ENCODE data around the gene MRPL41.
"Not testable (repeated sequence)": the region's sequence is repeated elsewhere in the genome, so short reads cannot be mapped to it uniquely, and the experiment has no call there.

Gene MRPL41

DNA sequence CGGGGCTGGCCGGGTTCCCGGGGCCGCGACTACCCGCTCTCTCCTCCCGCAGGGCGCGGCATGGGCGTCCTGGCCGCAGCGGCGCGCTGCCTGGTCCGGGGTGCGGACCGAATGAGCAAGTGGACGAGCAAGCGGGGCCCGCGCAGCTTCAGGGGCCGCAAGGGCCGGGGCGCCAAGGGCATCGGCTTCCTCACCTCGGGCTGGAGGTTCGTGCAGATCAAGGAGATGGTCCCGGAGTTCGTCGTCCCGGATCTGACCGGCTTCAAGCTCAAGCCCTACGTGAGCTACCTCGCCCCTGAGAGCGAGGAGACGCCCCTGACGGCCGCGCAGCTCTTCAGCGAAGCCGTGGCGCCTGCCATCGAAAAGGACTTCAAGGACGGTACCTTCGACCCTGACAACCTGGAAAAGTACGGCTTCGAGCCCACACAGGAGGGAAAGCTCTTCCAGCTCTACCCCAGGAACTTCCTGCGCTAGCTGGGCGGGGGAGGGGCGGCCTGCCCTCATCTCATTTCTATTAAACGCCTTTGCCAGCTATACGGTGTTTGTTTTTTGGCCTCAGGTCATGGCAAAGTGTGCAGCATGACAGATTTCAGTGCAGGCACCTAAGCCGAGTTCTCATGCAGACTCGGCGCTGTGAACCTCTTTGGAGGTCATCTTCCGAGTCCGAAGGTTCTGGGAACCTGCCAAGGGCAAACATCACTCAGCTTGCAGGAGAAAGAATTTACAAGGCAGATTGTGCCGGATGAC lies 516 bp downstream of the MRPL41 start:
- no peak for DNase-seq (ENCODE audit: low read depth in 2 of 2)

- not testable (repeated sequence) for DNase-seq (ENCODE audit: low read depth in 2 of 2)
Observed at GRCh38 chr9:137553654-137554053, 2.0 kb downstream of the MRPL41 start.

DNA sequence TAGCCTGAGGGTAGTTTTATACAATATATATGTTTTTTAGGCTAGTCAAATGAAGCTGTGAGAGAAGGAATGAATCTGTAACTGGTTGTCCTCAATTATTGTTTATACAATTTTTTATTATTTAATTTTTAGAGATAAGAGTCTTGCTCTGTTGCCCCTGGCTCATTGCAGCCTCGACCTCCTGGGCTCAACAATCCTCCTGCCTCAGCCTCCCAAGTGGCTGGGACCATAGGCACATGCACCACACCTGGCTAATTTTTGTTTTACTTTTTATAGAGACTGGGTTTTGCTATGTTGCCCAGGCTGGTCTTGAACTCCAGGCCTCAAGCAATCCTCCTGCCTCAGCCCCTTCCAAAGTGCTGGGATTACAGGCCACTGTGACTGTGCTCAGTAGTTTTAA lies 2.7 kb downstream of the MRPL41 start:
- DNase-seq (ENCODE audit: low read depth in 2 of 2) = no peak

DNA sequence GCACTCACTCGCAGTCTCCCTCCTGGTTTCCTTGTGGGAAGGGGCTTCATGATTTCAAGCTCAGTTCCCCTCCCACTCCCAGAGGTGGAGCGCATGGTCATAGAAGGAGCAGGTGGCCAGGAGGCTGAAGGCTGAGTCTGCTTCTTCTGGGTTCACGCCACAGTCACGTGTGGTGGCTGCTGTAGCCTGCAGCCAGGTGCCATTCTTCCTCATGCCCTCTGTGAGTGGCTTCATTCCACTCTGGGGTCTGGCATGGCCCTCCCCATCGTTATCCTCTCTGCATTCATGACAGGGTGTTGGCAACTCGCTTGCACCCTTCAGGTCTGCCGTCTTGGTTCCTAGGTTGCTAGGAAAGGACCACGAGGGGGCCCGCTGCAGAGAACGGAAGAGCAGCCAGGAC lies 3.5 kb downstream of the MRPL41 start:
- no peak for DNase-seq (ENCODE audit: low read depth in 2 of 2)

DNA sequence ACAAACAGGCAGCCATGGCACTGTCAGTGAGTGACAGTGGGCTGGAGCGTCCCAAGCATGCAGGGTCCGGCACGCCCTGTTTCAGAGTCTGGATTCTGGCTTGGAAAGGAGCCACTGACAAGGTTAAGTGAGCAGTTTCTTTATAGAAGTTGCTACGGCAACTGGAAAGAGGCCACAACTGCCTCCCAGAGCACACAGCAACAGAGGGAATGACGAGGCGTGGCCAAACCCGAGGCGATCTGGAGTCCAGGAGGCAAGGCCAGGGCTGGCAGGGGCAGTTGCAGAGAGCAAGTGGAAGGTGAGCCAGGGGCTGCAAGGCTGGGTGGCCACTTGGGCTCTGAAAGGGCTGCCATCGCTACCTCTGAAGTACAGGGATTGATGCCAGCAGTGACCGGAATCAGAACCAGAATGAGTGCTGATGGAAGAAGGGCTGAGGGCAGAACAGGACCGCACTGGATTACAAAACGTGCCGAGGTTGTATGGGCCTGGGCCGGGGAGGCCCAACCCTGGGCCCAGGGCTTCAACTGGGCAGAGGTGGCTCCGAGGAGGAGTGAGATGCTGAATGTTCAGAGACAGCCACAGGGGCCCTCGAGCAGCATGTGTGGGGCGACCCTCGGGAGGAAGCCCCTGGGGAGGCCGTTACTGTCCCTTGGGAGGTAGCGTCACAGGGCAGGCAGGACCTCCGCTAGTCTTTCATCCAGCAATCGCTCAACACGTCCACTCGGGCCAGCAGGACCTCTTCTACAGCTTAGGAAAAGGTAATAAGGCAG lies 4.6 kb downstream of the MRPL41 start:
- DNase-seq (ENCODE audit: low read depth in 2 of 2) = no peak

GRCh38 chr9:137558127-137558526 lies 6.4 kb downstream of the MRPL41 start:
- DNase-seq (ENCODE audit: low read depth in 2 of 2) = no peak

DNA sequence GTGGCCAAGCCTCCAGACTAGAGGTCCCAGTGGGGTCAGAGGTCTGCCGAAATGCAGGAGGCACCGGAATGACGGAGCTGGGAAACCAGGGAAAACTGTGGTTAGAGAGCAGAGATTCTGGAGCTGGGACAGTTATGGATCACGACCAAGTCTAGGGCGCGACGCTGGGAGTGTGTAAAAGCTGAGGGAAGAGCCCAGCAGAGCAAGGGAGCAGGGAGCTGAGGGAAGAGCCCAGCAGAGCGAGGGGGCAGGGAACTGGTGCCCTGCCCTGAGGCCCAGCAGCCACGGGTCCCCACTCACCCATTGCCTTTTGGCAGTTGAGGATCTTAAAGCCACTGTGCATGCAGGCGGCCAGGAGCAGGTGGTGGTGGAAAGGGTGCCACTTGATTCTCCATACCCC lies 12.5 kb downstream of the MRPL41 start:
- no peak for DNase-seq (ENCODE audit: low read depth in 2 of 2)

GRCh38 chr9:137564817-137565411 lies 13.2 kb downstream of the MRPL41 start:
- no peak for DNase-seq (ENCODE audit: low read depth in 2 of 2)

DNA sequence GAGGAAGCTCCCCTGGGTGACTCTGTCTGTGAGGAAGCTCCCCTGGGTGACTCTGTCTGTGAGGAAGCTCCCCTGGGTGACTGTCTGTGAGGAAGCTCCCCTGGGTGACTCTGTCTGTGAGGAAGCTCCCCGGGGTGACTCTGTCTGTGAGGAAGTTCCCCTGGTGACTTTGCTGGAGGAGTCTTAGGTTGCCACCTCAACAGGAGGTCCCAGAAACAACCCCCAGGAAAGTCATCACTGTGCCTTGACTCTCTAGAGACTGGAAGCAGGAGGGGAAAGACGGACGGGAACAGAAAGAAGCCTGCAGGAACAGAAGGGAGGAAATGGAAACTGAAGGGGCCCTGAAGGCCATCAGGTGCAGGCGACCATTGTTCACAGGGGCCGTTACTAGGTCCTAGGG lies 16.8 kb downstream of the MRPL41 start:
- not testable (repeated sequence) for DNase-seq (ENCODE audit: low read depth in 2 of 2)

DNA sequence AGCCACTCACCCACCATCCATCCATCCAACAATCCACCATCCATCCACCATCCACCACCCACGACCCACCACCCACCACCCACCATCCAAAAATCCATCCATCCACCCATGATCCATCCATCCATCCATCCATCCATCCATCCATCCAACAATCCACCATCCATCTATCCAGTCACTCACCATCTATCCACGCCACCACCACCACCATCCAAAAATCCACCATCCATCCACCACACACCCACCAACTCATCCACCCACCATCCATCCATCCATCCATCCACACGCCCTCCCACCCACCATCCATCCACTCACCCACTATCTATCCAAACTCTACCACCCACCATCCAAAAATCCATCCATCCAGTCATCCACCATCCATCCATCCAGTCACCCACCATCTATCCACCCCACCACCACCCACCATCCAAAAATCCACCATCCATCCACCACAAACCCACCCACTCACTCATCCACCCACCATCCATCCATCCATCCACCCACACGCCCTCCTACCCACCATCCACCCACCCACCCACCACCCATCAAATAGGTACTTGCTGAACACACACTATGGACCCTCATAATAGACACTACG lies 18.0 kb downstream of the MRPL41 start:
- DNase-seq (ENCODE audit: low read depth in 2 of 2) = no peak

DNA sequence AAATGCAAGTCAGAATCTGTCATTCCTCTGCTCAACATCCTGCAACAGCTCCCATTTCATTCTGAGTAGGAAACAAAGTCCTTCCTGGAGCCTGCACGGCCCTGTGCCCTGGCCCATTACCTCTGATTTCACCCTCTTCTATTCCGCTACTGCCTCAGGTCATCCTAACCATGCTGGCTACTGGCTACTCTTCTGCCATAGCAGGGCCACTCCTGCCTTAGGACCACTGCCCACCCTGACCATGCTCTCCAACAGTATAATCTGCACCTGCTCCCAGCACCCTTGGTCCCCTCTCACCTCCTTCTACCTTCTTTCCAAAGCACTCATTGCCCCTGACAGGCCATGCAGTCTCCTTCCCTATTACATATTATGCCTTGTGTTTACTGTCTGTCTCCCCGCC lies 18.9 kb downstream of the MRPL41 start:
- no peak for DNase-seq (ENCODE audit: low read depth in 2 of 2)

- DNase-seq (ENCODE audit: low read depth in 2 of 2) = no peak
Observed at GRCh38 chr9:137574192-137574591, 22.5 kb downstream of the MRPL41 start.

- no peak for DNase-seq (ENCODE audit: low read depth in 2 of 2)
Observed at GRCh38 chr9:137575364-137575715, 23.7 kb downstream of the MRPL41 start.

- no peak for DNase-seq (ENCODE audit: low read depth in 2 of 2)
Observed at GRCh38 chr9:137575716-137576411, 24.2 kb downstream of the MRPL41 start.

DNA sequence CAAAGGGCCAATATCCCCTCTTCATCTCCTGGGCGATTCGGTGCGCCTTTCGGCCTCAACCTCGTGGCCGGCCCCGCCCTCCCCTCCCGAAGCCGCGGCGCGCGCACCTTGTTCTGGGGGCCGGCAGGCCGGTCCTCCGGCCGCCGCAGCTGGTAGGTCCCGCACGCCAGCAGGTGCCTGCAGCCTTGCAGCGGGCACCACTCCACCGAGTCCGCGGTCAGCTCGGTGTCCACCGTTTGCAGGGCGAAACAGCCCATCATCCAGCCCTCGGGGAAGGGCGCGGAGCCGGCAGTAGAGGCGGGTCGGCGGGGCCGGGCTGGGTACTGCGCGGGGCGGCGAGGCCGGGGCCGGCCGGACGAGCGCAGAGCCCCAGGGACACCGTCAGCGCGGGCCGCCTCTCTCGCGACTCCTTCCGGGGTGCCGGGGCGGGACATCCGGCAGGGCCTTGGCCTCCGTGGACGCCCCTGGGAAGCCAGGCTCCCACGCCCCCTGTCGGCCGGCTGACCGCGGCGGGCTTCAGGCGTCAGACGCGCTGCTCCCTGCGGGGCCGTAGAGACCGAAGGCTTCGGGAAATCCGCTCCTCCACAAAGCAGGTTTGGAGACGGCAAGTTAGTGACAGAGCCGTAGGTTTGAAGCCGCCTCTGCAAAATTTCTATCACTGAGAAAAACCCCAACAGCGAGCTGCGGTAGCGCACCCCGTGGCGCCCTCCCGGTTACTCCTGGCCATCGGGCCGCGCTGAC lies 27.0 kb downstream of the MRPL41 start, which contains the start of gene DPH7:
Gene DPH7 (minus strand): TSS at position 408 of the 741 bp plus-strand sequence. CDS start 148 bp downstream, at position 260.
- DNase-seq (ENCODE audit: low read depth in 2 of 2) = peak; percentile 85 to 95

- no peak for DNase-seq (ENCODE audit: low read depth in 2 of 2)
Observed at GRCh38 chr9:137579259-137579604, 27.6 kb downstream of the MRPL41 start.

GRCh38 chr9:137580209-137580953 lies 28.7 kb downstream of the MRPL41 start:
- DNase-seq (ENCODE audit: low read depth in 2 of 2) = no peak

GRCh38 chr9:137580954-137581322 lies 29.3 kb downstream of the MRPL41 start:
- no peak for DNase-seq (ENCODE audit: low read depth in 2 of 2)

- DNase-seq (ENCODE audit: low read depth in 2 of 2) = no peak
Observed at GRCh38 chr9:137581361-137582285, 29.9 kb downstream of the MRPL41 start.
